Erythroblast (primary cell): Measurements from ENCODE around the gene MAP2.

Source experiments
- DNase-seq, 2 experiments: peaks; one replicate each; lab custom pipeline; 2025; lab: John Stamatoyannopoulos, UW
- GATA1 ChIP-seq: IDR thresholded peaks from 2 replicates; pipeline ENCODE4 v1.6.1; 2011; ENCODE audit warnings: low read depth, mild to moderate bottlenecking, control low read depth, low read length, moderate library complexity
- POLR2A ChIP-seq: IDR thresholded peaks from 2 replicates; pipeline ENCODE4 v1.6.1; 2011; ENCODE audit warnings: mild to moderate bottlenecking, low read length

Gene MAP2

GRCh38 chr2:209519906-209520305 is 96.1 kb downstream of the MAP2 start:
- TF ChIP-seq POLR2A (no peak), GATA1 (no peak)
- no peak for DNase-seq

GRCh38 chr2:209523041-209523740 is 99.3 kb downstream of the MAP2 start:
- TF ChIP-seq POLR2A (no peak), GATA1 (no peak)
- DNase-seq, result no peak

DNA sequence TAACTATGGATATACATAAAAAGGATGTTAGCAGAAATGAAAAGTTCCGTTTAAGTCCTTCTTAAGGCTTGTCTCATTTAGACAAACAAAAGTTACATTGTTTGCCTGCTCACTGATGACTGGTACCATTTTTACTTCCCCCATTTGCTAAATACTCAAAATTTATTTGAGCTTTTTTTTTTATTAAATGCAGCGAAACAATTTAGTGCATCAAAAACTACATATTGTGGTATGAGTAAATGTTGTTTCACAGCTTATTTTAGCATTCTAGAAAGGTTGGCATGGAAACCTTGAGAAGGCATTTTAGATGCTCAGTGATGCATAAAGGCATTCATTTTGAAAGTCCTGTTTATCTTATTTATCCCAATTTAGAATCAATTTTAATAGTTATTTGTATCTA is 100.0 kb downstream of the MAP2 start:
- DNase-seq, result no peak

DNA sequence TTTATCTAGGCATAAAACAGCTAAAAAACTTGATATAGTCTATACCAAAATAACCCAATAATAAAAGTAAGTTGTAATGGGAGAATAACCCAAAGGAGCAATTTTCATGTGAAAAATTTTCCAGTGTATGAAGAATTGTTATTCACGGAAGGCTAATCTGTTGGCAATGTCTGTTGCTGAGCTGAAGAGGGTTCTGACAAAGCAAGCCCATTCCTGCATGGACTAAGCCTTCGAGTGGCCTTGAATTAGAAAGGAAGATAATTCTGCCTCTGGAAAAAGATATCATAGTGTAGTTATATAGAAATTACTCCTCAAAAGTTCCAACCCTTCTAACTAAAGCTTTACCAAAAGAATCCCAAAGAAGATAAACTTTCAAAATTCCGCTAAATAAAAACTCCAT is 101.5 kb downstream of the MAP2 start:
- TF ChIP-seq GATA1 (no peak), POLR2A (no peak)
- no peak for DNase-seq

More for the DNA sequence above, 100.0 kb downstream of the MAP2 start:
- TF ChIP-seq GATA1, result no peak

GRCh38 chr2:209525834-209526281 is 102.0 kb downstream of the MAP2 start:
- DNase-seq, result no peak
- TF ChIP-seq GATA1 (no peak), POLR2A (no peak)

DNA sequence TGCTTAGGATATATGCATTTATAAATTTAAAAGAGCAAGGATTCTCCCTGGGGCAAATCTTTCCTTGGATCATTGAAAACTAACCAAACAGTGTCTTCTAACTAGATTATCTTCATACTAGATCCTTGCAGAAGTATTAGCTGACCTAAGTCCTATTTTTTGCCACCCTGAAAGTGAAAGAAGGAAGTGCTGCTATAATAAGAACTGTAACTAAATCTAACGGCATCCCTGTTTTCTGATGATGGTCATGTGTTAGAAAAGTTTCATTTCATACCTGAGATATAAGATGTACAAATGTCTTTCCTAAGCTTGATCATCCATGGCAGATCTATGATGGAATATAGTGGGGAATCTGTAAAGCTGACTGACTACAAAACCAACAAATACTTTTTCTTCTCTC is 102.7 kb downstream of the MAP2 start:
- TF ChIP-seq POLR2A, result no peak
- no peak for TF ChIP-seq GATA1
- no peak for DNase-seq

- no peak for TF ChIP-seq GATA1
- no peak for TF ChIP-seq POLR2A
- DNase-seq, result no peak
Measured at GRCh38 chr2:209529579-209529978, 105.7 kb downstream of the MAP2 start.

DNA sequence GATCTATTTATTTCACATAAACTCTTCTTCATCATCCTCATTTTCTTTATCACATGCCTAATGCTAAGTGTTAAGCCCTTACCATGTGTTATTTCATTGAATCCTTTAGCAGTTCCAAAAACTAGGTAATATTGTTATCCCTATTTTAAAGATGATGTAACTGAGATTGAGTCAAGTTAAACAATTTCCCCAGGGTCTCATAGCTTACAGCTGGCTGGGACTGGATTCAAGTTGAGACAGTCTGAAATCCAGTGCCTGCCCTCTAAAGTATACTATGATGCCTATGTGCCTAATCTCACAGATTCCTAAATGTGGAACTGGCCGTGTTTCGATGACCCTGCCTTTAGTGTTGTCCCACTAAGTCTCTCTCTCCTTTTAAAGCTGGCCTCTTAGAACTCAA is 108.5 kb downstream of the MAP2 start:
- no peak for DNase-seq
- TF ChIP-seq POLR2A, result no peak
- no peak for TF ChIP-seq GATA1

- TF ChIP-seq POLR2A (no peak), GATA1 (no peak)
Measured at GRCh38 chr2:209533391-209533790, 109.5 kb downstream of the MAP2 start.

GRCh38 chr2:209534228-209534627 is 110.4 kb downstream of the MAP2 start:
- TF ChIP-seq POLR2A (no peak), GATA1 (no peak)
- DNase-seq, result no peak

More at GRCh38 chr2:209533391-209533790, 109.5 kb downstream of the MAP2 start:
- no peak for DNase-seq

- no peak for DNase-seq
- TF ChIP-seq POLR2A (no peak), GATA1 (no peak)
Measured at GRCh38 chr2:209536363-209536762, 112.5 kb downstream of the MAP2 start.

DNA sequence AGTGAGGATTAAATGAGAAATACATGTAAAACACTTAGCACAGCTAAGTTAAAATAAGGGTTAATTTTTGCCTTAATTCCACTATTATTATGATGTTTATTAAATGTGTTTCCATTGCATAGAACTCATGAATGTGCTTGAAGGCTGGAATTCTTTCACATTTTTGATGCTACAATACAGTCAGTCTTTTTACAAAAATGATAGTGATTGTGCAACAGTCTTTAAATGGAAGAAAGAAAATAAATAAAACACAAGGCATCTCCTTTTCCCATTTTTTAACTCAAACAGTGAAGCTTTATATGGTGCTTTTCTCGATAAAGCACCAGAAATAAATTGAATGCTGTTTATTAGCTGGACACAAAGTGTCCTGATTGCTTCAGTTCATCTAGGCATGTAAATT is 123.9 kb downstream of the MAP2 start:
- TF ChIP-seq GATA1 (no peak), POLR2A (no peak)

DNA sequence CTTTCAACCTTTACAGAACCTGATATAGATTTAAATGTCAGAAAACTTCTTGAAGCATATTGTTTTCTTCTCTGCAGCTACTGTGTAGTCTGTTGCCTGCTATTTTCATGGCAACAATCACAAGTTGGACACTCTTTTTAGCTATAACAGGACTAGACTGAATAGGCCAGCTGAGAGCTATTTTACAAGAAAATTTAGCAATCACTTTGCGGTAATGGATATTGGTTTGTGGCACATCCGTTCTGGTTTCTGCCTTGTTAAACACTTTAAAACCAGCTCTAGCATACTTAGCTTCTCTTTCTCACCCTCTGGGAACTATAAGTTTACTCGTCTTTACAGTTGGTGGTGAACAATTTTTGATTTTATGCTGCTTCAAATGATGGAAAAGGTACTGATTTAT is 125.7 kb downstream of the MAP2 start:
- TF ChIP-seq POLR2A, result no peak
- TF ChIP-seq GATA1, result no peak
- no peak for DNase-seq

More for the DNA sequence above, 123.9 kb downstream of the MAP2 start:
- DNase-seq, result no peak

GRCh38 chr2:209553913-209554312 is 130.1 kb downstream of the MAP2 start:
- no peak for TF ChIP-seq GATA1
- no peak for TF ChIP-seq POLR2A
- no peak for DNase-seq
